Measurements from ENCODE around the gene TMPRSS5. TPM values are rescaled to one million over a fixed set of nuclear protein-coding genes. Genes with fewer than 3 reads are reported as not detected.

TMPRSS5 gene
- 4.1 TPM for total RNA-seq

GRCh38 chr11:113705871-113706655, at the start of gene TMPRSS5:
Gene TMPRSS5, minus strand, starts transcription at chr11:113706308. Its CDS starts 84 bp downstream, at chr11:113706224.

Small RNA genes lying within 50 kb of the gene (small RNA-seq; reads per million reads assigned to genes)
- gene RPS29P19 (ENCODE audit: low replicate concordance), result not detected

Other genes with a start within 250 kb of the TMPRSS5 start
- 0.31 TPM for gene DRD2, start 230.9 kb downstream of the TMPRSS5 start, total RNA-seq
- gene ZW10, start 67.4 kb upstream of the TMPRSS5 start, total RNA-seq, result 16.0 TPM
- not detected for gene CLDN25, start 73.5 kb upstream of the TMPRSS5 start, total RNA-seq
- 38.2 TPM for gene USP28, start 169.3 kb upstream of the TMPRSS5 start, total RNA-seq
- gene HTR3B, start 198.5 kb upstream of the TMPRSS5 start, total RNA-seq, result not detected